Breast epithelium (tissue), 3 donors: Measurements from ENCODE around the gene APOL2.

Experiments
- CTCF ChIP-seq, 3 donors: fragments of 450-650 bp; IDR thresholded peaks; one replicate each; pipeline ENCODE4 v1.5.1; 2016 to 2017; ENCODE audit warnings: antibody characterized with exemption in 3 of 3, mild to moderate bottlenecking in 3 of 3, moderate library complexity in 3 of 3
- POLR2A ChIP-seq: fragments of 450-650 bp; IDR thresholded peaks from one replicate; pipeline ENCODE4 v1.6.1; 2016; ENCODE audit warnings: antibody characterized with exemption, mild to moderate bottlenecking, moderate library complexity
- POLR2AphosphoS5 ChIP-seq, 3 donors: sonication (generic); formaldehyde crosslinking; IDR thresholded peaks; one replicate each; pipeline ENCODE4 v1.6.1; 2017; ENCODE audit warnings: antibody characterized with exemption in 3 of 3

GRCh38 chr22:36257308-36257707, 18.0 kb upstream of the APOL2 start:
- TF ChIP-seq CTCF (IDR thresholded peaks at IDR 0.05), result no peak
- TF ChIP-seq POLR2A, result no peak
- TF ChIP-seq POLR2AphosphoS5 (IDR thresholded peaks at IDR 0.05), result no peak
